Gastroesophageal sphincter (tissue), 3 donors: ENCODE data around the gene GORAB.

Experiments
- CTCF ChIP-seq, 4 experiments: fragments of 200-600 bp in 2 of 4; fragments of 450-650 bp in 2 of 4; sonication (generic) in 1 of 4; IDR thresholded peaks; one replicate each; pipeline ENCODE4 v1.5.1; 2017 to 2019; ENCODE audit warnings: antibody characterized with exemption in 4 of 4, mild to moderate bottlenecking in 2 of 4, moderate library complexity in 2 of 4
- EP300 ChIP-seq: sonication (generic); formaldehyde crosslinking; IDR thresholded peaks from one replicate; pipeline ENCODE4 v1.6.1; 2017; ENCODE audit warnings: antibody characterized with exemption, mild to moderate bottlenecking
- POLR2A ChIP-seq, 2 donors: fragments of 450-650 bp; IDR thresholded peaks; one replicate each; pipeline ENCODE4 v1.6.1; 2017; ENCODE audit warnings: antibody characterized with exemption in 2 of 2, mild to moderate bottlenecking in 2 of 2, moderate library complexity in 1 of 2
- POLR2AphosphoS5 ChIP-seq: sonication (generic); formaldehyde crosslinking; IDR thresholded peaks from one replicate; pipeline ENCODE4 v1.6.1; 2017; ENCODE audit warnings: antibody characterized with exemption

- TF ChIP-seq POLR2A (IDR thresholded peaks at IDR 0.05), result no peak
- no peak for TF ChIP-seq EP300
- TF ChIP-seq CTCF (IDR thresholded peaks at IDR 0.05), result no peak
- no peak for TF ChIP-seq POLR2AphosphoS5
These were observed 21.8 kb upstream of the GORAB start for GRCh38 chr1:170510163-170510562.
